HG03139 (cell line): Measurements from ENCODE around the gene GTF2A2.
"Not testable (repeated sequence)": the region's sequence is repeated elsewhere in the genome, so short reads cannot be mapped to it uniquely, and the experiment has no call there.

Experiments used
- ATAC-seq: cut with Tn5 transposase; IDR thresholded peaks from one replicate; pipeline ENCODE4 v1.9.1; 2021; ENCODE audit not compliant: unreplicated experiment

Gene GTF2A2

GRCh38 chr15:59674361-59674877 lies 17.1 kb upstream of the GTF2A2 start:
- no peak for ATAC-seq

- no peak for ATAC-seq
Measured at GRCh38 chr15:59668556-59668955, 11.2 kb upstream of the GTF2A2 start.

GRCh38 chr15:59662260-59662659 lies 4.9 kb upstream of the GTF2A2 start:
- ATAC-seq: no peak

GRCh38 chr15:59659366-59659765 lies 2.1 kb upstream of the GTF2A2 start:
- ATAC-seq: no peak

- ATAC-seq: no peak
Measured at GRCh38 chr15:59657635-59658125, 365 bp upstream of the GTF2A2 start.

GRCh38 chr15:59654046-59654445 lies 3.3 kb downstream of the GTF2A2 start:
- ATAC-seq: no peak

- no peak for ATAC-seq
Measured at GRCh38 chr15:59649603-59650002, 7.7 kb downstream of the GTF2A2 start.

GRCh38 chr15:59647085-59647484 lies 10.2 kb downstream of the GTF2A2 start:
- ATAC-seq: no peak

- ATAC-seq: no peak
Measured at GRCh38 chr15:59646277-59646676, 11.0 kb downstream of the GTF2A2 start.

- ATAC-seq: not testable (repeated sequence)
Measured at GRCh38 chr15:59645812-59646211, 11.5 kb downstream of the GTF2A2 start.

GRCh38 chr15:59644756-59645155 lies 12.6 kb downstream of the GTF2A2 start:
- ATAC-seq: no peak

- no peak for ATAC-seq
Measured at GRCh38 chr15:59642351-59642750, 15.0 kb downstream of the GTF2A2 start.

GRCh38 chr15:59637507-59637906 lies 19.8 kb downstream of the GTF2A2 start:
- not testable (repeated sequence) for ATAC-seq

- ATAC-seq: no peak
Measured at GRCh38 chr15:59636184-59636583, 21.1 kb downstream of the GTF2A2 start.

- ATAC-seq: no peak
Measured at GRCh38 chr15:59632714-59633113, 24.6 kb downstream of the GTF2A2 start.

- ATAC-seq: no peak
Measured at GRCh38 chr15:59622289-59622688, 35.0 kb downstream of the GTF2A2 start.

- no peak for ATAC-seq
Measured at GRCh38 chr15:59618406-59618805, 38.9 kb downstream of the GTF2A2 start.

- no peak for ATAC-seq
Measured at GRCh38 chr15:59616379-59616778, 40.9 kb downstream of the GTF2A2 start.

- ATAC-seq: no peak
Measured at GRCh38 chr15:59615661-59616060, 41.7 kb downstream of the GTF2A2 start.

- no peak for ATAC-seq
Measured at GRCh38 chr15:59614153-59614552, 43.2 kb downstream of the GTF2A2 start.

- ATAC-seq: no peak
Measured at GRCh38 chr15:59611276-59612260, 45.7 kb downstream of the GTF2A2 start, which contains the start of gene GCNT3. TSS of gene GCNT3 (plus strand) at chr15:59611783. CDS start at chr15:59618239, 6,456 bp downstream.
